Brain microvascular endothelial cell (primary cell): ENCODE results near the gene DENND6B.

Experiments used
- DNase-seq: peaks from one replicate; pipeline ENCODE4 v3.0.0-alpha.2; 2020
- H3K27ac ChIP-seq: fragments of 250-450 bp; sonication (Bioruptor Pico); 2 replicates; pipeline ENCODE4 v1.5.1; 2020; ENCODE audit warnings: mild to moderate bottlenecking, moderate library complexity
- H3K27me3 ChIP-seq: fragments of 250-450 bp; sonication (Bioruptor Pico); replicated peaks from 2 replicates; pipeline ENCODE4 v1.5.1; 2020; ENCODE audit warnings: mild to moderate bottlenecking
- H3K36me3 ChIP-seq: fragments of 250-450 bp; sonication (Bioruptor Pico); replicated peaks from 2 replicates; pipeline ENCODE4 v1.5.1; 2020; ENCODE audit warnings: mild to moderate bottlenecking
- H3K4me3 ChIP-seq: 2 replicates; pipeline ENCODE4 v1.5.1; 2011; ENCODE audit warnings: low read depth, mild to moderate bottlenecking, control low read depth, low read length, moderate library complexity
- CTCF ChIP-seq: IDR thresholded peaks from 2 replicates; pipeline ENCODE4 v1.5.1; 2011; ENCODE audit warnings: low read depth, mild to moderate bottlenecking, moderate library complexity, low read length, control low read depth, inconsistent platforms; ENCODE audit errors: missing control alignments
- in situ Hi-C: cut with HindIII; loops from 2 replicates; pipeline ENCODE4 v1.10.0; 2017; ENCODE audit warnings: low sequenced_read_pairs, low pct_ligation_motif_present

The DENND6B gene

DNA sequence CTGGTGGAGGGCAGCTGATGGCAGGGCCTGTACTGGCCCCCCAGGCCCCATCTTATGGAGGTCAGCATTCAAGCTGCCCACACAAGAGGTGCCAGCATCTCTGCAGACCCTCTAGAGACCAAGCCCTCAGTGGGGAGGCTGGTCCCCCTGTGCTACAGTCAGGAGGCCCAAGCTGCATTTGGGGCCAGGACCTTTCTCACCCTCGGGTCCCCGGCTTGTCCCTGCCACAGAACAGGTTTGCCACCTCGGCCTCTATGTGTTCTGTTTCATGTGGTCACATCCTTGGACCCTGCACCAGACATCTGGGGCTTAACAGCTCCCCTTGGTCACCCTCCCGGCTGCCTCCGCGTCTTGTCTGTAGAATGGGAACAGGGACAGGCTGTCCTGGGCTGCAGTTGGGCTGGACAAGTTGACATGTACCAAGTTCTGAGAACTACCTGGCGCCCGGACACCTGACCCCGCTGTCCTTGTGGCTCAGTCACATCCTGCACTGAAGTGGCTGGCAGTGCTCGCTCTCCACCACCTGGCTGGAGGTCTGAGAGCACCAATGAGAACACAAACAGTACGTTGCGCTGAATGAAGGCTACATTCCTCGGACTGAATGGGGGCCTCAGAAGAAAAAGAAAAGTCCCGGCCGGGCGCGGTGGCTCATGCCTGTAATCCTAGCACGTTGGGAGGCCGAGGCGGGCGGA, 16.6 kb downstream of the DENND6B start:
- no peak for TF ChIP-seq CTCF
- in situ Hi-C loops, result no loop called here
- Histone ChIP-seq H3K27me3 (no peaks in the 10 kb centered on the region), H3K36me3 (no peaks in the 10 kb centered on the region), H3K27ac (no peak overlapping the region), H3K4me3 (no peak overlapping the region)
- no peak for DNase-seq

DNA sequence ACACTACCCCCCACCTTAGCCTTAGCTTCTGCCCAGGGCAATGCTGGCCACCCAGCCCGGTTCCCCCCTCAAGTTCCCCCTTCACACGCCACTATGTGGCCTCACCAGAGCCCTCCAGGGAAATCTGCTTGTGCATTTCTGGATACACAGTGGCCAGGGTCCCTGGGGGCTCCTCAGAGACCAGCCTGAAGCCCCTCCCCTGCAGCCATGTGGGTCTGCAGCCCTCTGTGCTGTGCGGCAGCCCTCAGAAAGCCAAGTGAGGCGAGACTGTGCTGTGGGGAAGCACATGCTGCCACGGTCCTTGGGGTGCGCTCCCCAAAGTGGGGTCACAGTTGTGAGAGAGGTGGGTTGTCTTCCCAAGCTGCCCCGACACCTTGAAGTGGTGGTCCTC, 17.2 kb downstream of the DENND6B start:
- H3K36me3 ChIP-seq, result no peaks in the 10 kb centered on the region
- no peak overlapping the region for H3K27ac ChIP-seq
- H3K27me3 ChIP-seq, result no peaks in the 10 kb centered on the region
- no peak for DNase-seq
- no peak for TF ChIP-seq CTCF
- no peak overlapping the region for H3K4me3 ChIP-seq
- in situ Hi-C loops, result no loop called here

- in situ Hi-C loops, result no loop called here
- no peak overlapping the region for H3K27ac ChIP-seq
- H3K4me3 ChIP-seq, result no peak overlapping the region
- no peaks in the 10 kb centered on the region for H3K36me3 ChIP-seq
- DNase-seq, result no peak
- TF ChIP-seq CTCF, result no peak
- no peaks in the 10 kb centered on the region for H3K27me3 ChIP-seq
These were observed 17.7 kb downstream of the DENND6B start for GRCh38 chr22:50308986-50309600.

DNA sequence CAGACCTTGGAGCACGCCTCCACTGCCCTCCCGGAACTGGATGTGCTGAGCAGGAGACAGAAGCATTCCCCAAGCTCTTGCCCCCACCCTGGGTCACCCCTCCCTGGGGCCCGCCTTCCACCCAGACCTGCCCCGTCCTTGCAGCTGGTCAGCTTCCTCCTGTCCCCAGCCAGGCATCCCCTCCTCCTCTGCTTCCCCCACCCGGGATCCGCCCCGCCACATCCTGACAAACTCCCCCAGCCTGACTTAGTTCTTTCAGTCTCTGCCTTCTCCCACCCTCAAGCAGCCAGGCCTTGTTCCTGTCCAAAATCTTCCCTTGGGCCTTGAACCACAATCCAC, 18.2 kb downstream of the DENND6B start:
- no peak overlapping the region for H3K4me3 ChIP-seq
- in situ Hi-C loops, result no loop called here
- H3K27me3 ChIP-seq, result no peaks in the 10 kb centered on the region
- no peak for DNase-seq
- TF ChIP-seq CTCF, result no peak
- H3K27ac ChIP-seq, result no peak overlapping the region
- no peaks in the 10 kb centered on the region for H3K36me3 ChIP-seq

GRCh38 chr22:50307890-50308596, 18.8 kb downstream of the DENND6B start:
- Histone ChIP-seq H3K27me3 (no peaks in the 10 kb centered on the region), H3K27ac (no peak overlapping the region), H3K36me3 (no peaks in the 10 kb centered on the region), H3K4me3 (no peak overlapping the region)
- no peak for DNase-seq
- TF ChIP-seq CTCF, result no peak
- in situ Hi-C loops, result no loop called here
